Activated naive CD4-positive, alpha-beta T cell (primary cell): Measurements from ENCODE around the gene CALR3.

Experiments
- DNase-seq, 4 experiments: peaks; one replicate each; lab custom pipeline; 2025; lab: John Stamatoyannopoulos, UW

The CALR3 gene

DNA sequence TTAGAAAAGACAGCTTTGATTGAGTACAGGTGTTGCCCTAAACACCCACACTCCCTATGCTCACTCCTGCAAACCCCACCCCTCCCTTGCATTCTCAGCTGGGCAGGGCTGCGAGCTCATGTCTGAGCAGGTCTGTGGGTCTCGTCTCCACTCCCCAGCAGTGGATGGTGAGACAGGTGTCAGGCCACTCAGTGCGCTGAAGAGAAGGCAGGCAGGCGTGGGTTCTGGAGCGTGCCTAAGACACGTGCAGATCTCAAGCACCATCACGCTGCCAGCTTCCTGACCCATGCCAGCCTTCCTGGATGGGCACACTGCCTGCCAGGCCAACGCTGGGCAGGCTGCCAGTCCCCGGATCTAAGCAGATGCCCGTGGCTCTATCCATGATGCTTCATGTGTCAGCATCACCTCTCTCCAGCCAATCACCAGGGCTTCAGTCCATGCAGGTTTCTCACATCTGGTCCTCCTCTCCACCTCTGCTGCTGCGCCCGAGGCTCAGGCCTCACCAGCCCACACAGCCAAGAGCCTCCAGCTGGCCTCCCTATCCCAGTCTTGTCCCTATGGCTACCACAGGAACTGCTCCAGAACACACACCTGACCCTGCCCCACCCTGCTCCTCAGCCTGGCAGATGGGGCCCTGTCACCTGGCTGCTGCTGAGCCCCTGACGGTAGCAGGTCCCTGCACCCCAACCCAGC, 66.8 kb downstream of the CALR3 start:
- no peak for DNase-seq
